LNCAP (cell line): ENCODE results near the gene CALCOCO1.

ENCODE experiments used
- CTCF ChIP-seq: fragments of 450-650 bp; IDR thresholded peaks from 2 replicates; pipeline ENCODE4 v1.5.1; 2017; ENCODE audit warnings: mild to moderate bottlenecking

The CALCOCO1 gene

GRCh38 chr12:53686436-53686835 lies 40.8 kb downstream of the CALCOCO1 start:
- no peak for TF ChIP-seq CTCF

GRCh38 chr12:53684654-53685220 lies 42.5 kb downstream of the CALCOCO1 start:
- no peak for TF ChIP-seq CTCF

- no peak for TF ChIP-seq CTCF
These were observed 43.3 kb downstream of the CALCOCO1 start for GRCh38 chr12:53683983-53684382.

GRCh38 chr12:53683494-53683893 lies 43.8 kb downstream of the CALCOCO1 start:
- TF ChIP-seq CTCF = no peak

GRCh38 chr12:53677800-53678148 lies 49.5 kb downstream of the CALCOCO1 start:
- TF ChIP-seq CTCF = no peak

- TF ChIP-seq CTCF = no peak
These were observed 50.0 kb downstream of the CALCOCO1 start for GRCh38 chr12:53677016-53677799.

GRCh38 chr12:53676656-53677015 lies 50.6 kb downstream of the CALCOCO1 start:
- TF ChIP-seq CTCF = no peak
